Mucosa of descending colon (tissue), 3 donors: ENCODE results near the gene C3orf80. TPM values are rescaled to one million over a fixed set of nuclear protein-coding genes. Genes with fewer than 3 reads are reported as not detected.

Experiments used
- ATAC-seq: fragments of 200-7000 bp; cut with Tn5 transposase; one replicate; pipeline ENCODE4 v1.9.1; 2020; ENCODE audit warnings: mild to moderate bottlenecking, moderate library complexity
- DNase-seq, 3 donors: peaks; one replicate each; pipeline ENCODE4 v3.0.0-alpha.2; 2020
- H3K36me3 ChIP-seq: fragments of 200-600 bp; one replicate; pipeline ENCODE4 v1.8.0; 2021; ENCODE audit warnings: low read depth, mild to moderate bottlenecking
- H3K4me1 ChIP-seq: fragments of 200-600 bp; one replicate; pipeline ENCODE4 v1.8.0; 2021; ENCODE audit warnings: low read depth, mild to moderate bottlenecking
- H3K4me3 ChIP-seq: fragments of 200-600 bp; one replicate; pipeline ENCODE4 v1.8.0; 2021; ENCODE audit warnings: mild to moderate bottlenecking
- H3K9me3 ChIP-seq: fragments of 200-600 bp; one replicate; pipeline ENCODE4 v1.8.0; 2021; ENCODE audit warnings: mild to moderate bottlenecking
- CTCF ChIP-seq: fragments of 200-600 bp; IDR thresholded peaks from one replicate; pipeline ENCODE4 v1.8.0; 2022; ENCODE audit warnings: antibody characterized with exemption, mild to moderate bottlenecking
- intact Hi-C, 2 donors: fragments of 100-400 bp; cut with DNase I in 1 of 2; cut with micrococcal nuclease in 1 of 2; formaldehyde crosslinking; loops; one replicate each; pipeline versions ENCODE4 v1.11.0 to v1.11.1; 2022; cut with DNase I, micrococcal nuclease
- total RNA-seq, 3 donors: library from RNA; stranded (reverse); fragmentation: NEBNext Ultra II Directional in 2 of 3; extraction: Animal tissue kit (Norgen Biotek cat#: 25700) in 2 of 3; gene quantifications; one replicate each; pipeline versions ENCODE4 v1.2.1 to v1.2.4, GENCODE V29; 2021 to 2023
- donor health status: DM: no; HTN: no; CAD: no; lungs with moderate emphysema.
- donor health status: DM: no; HTN: no; CAD: no.
- donor health status: DM: no; HTN: yes; CAD: no.

C3orf80 gene
- total RNA-seq, 3 donors from 2014 or later: 0.38 to 20.0 (median 1.5) TPM

GRCh38 chr3:160253298-160253697, 28.1 kb downstream of the C3orf80 start:
- ATAC-seq: no peak
- H3K4me1 ChIP-seq: no peaks in the 10 kb centered on the region
- TF ChIP-seq CTCF: no peak
- intact Hi-C loops: no loop called here
- H3K36me3 ChIP-seq: no peaks in the 10 kb centered on the region
- DNase-seq: no peak
- H3K9me3 ChIP-seq: no peaks in the 10 kb centered on the region
- no peak overlapping the region for H3K4me3 ChIP-seq

GRCh38 chr3:160257606-160258005, 32.4 kb downstream of the C3orf80 start:
- no peak for ATAC-seq
- DNase-seq: no peak
- Histone ChIP-seq H3K9me3 (no peaks in the 10 kb centered on the region), H3K4me3 (no peak overlapping the region), H3K4me1 (no peaks in the 10 kb centered on the region), H3K36me3 (no peaks in the 10 kb centered on the region)
- intact Hi-C loops: no loop called here
- no peak for TF ChIP-seq CTCF

- TF ChIP-seq CTCF: no peak
Observed at GRCh38 chr3:160259589-160259988, 34.4 kb downstream of the C3orf80 start.

GRCh38 chr3:160260587-160261270, 35.5 kb downstream of the C3orf80 start:
- H3K4me3 ChIP-seq: no peak overlapping the region
- no peak for ATAC-seq
- no peaks in the 10 kb centered on the region for H3K36me3 ChIP-seq
- no peaks in the 10 kb centered on the region for H3K4me1 ChIP-seq
- H3K9me3 ChIP-seq: no peaks in the 10 kb centered on the region
- TF ChIP-seq CTCF: no peak
- intact Hi-C loops: no loop called here
- no peak for DNase-seq

More at GRCh38 chr3:160259589-160259988, 34.4 kb downstream of the C3orf80 start:
- ATAC-seq: no peak
- Histone ChIP-seq H3K4me3 (no peak overlapping the region), H3K9me3 (no peaks in the 10 kb centered on the region), H3K4me1 (no peaks in the 10 kb centered on the region), H3K36me3 (no peaks in the 10 kb centered on the region)
- DNase-seq: no peak
- intact Hi-C loops: no loop called here

GRCh38 chr3:160265088-160265487, 39.9 kb downstream of the C3orf80 start:
- no peaks in the 10 kb centered on the region for H3K36me3 ChIP-seq
- intact Hi-C loops: no loop called here
- H3K9me3 ChIP-seq: no peaks in the 10 kb centered on the region
- no peaks in the 10 kb centered on the region for H3K4me1 ChIP-seq
- DNase-seq: no peak
- TF ChIP-seq CTCF: no peak
- no peak for ATAC-seq
- H3K4me3 ChIP-seq: no peak overlapping the region

Other genes with a start within 250 kb of the C3orf80 start
- 1 to 10 TPM in 1 of 3 donors, under 1 TPM in 2; 0.23 to 2.3 (median 0.27) TPM for gene IL12A, start 236.6 kb upstream of the C3orf80 start, total RNA-seq
- 10 to 100 TPM; 13.2 to 18.3 (median 16.2) TPM for gene IFT80, start 173.8 kb downstream of the C3orf80 start, total RNA-seq
- gene SMC4, start 174.2 kb downstream of the C3orf80 start, total RNA-seq: 10 to 100 TPM; 36.3 to 54.1 (median 36.8) TPM
- 1 to 10 TPM; 5.3 to 7.2 (median 6.0) TPM for gene TRIM59, start 224.4 kb downstream of the C3orf80 start, total RNA-seq